ENCODE results near the gene PAK6. TPM values are rescaled to one million over a fixed set of nuclear protein-coding genes. Genes with fewer than 3 reads are reported as not detected.

The PAK6 gene
- total RNA-seq, 1 donor from 2014 or later, result 7.1 TPM

- TF ChIP-seq, protein P1, sequence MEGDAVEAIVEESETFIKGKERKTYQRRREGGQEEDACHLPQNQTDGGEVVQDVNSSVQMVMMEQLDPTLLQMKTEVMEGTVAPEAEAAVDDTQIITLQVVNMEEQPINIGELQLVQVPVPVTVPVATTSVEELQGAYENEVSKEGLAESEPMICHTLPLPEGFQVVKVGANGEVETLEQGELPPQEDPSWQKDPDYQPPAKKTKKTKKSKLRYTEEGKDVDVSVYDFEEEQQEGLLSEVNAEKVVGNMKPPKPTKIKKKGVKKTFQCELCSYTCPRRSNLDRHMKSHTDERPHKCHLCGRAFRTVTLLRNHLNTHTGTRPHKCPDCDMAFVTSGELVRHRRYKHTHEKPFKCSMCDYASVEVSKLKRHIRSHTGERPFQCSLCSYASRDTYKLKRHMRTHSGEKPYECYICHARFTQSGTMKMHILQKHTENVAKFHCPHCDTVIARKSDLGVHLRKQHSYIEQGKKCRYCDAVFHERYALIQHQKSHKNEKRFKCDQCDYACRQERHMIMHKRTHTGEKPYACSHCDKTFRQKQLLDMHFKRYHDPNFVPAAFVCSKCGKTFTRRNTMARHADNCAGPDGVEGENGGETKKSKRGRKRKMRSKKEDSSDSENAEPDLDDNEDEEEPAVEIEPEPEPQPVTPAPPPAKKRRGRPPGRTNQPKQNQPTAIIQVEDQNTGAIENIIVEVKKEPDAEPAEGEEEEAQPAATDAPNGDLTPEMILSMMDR (conservative IDR thresholded peaks at IDR 0.05; ENCODE audit: low read depth, low read length), result no peak
- no peak overlapping the region for H3K4me3 ChIP-seq (ENCODE audit: low read depth, low read length)
- no peak for DNase-seq (ENCODE audit: low read depth)
Measured at GRCh38 chr15:40265355-40265754, 26.5 kb downstream of the PAK6 start.

DNA sequence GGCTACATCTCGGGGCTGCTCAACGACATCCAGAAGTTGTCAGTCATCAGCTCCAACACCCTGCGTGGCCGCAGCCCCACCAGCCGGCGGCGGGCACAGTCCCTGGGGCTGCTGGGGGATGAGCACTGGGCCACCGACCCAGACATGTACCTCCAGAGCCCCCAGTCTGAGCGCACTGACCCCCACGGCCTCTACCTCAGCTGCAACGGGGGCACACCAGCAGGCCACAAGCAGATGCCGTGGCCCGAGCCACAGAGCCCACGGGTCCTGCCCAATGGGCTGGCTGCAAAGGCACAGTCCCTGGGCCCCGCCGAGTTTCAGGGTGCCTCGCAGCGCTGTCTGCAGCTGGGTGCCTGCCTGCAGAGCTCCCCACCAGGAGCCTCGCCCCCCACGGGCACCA is 27.0 kb downstream of the PAK6 start:
- TF ChIP-seq, protein P1 (conservative IDR thresholded peaks at IDR 0.05; ENCODE audit: low read depth, low read length), result no peak
- no peak for DNase-seq (ENCODE audit: low read depth)
- H3K4me3 ChIP-seq (ENCODE audit: low read depth, low read length), result no peak overlapping the region

GRCh38 chr15:40266828-40267304 is 28.0 kb downstream of the PAK6 start:
- TF ChIP-seq, protein P1 (conservative IDR thresholded peaks at IDR 0.05; ENCODE audit: low read depth, low read length), result no peak
- peak; percentile 35 for DNase-seq (ENCODE audit: low read depth)
- no peak overlapping the region for H3K4me3 ChIP-seq (ENCODE audit: low read depth, low read length)

- TF ChIP-seq, protein P1 (conservative IDR thresholded peaks at IDR 0.05; ENCODE audit: low read depth, low read length), result no peak
- no peak for DNase-seq (ENCODE audit: low read depth)
Measured at GRCh38 chr15:40267670-40268069, 28.8 kb downstream of the PAK6 start.

DNA sequence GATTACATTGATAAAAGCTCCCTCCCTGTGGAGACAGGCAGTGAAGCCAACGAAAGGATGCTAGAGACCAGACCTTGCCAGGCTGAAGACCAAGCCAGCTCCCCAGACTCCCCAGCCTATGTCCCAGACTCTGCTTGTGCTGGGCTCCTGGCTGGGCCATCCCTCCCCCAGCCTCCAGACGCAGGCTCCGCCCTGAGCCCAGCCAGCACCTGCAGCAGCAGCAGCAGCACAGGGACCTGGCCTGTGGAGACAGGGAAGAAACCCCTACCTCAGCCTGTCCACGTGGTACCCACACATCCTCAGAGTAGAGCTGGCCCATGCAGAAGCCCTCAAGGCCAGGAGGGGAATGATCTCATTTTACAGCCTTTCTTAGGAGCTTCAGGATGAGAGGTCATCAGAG is 30.7 kb downstream of the PAK6 start:
- TF ChIP-seq, protein P1 (conservative IDR thresholded peaks at IDR 0.05; ENCODE audit: low read depth, low read length), result no peak
- DNase-seq (ENCODE audit: low read depth), result no peak
- no peak overlapping the region for H3K4me3 ChIP-seq (ENCODE audit: low read depth, low read length)

More at GRCh38 chr15:40267670-40268069, 28.8 kb downstream of the PAK6 start:
- no peak overlapping the region for H3K4me3 ChIP-seq (ENCODE audit: low read depth, low read length)

- no peak overlapping the region for H3K4me3 ChIP-seq (ENCODE audit: low read depth, low read length)
- no peak for DNase-seq (ENCODE audit: low read depth)
- TF ChIP-seq, protein P1 (conservative IDR thresholded peaks at IDR 0.05; ENCODE audit: low read depth, low read length), result no peak
Measured at GRCh38 chr15:40270246-40270995, 31.6 kb downstream of the PAK6 start.
